Measurements from ENCODE around the gene SNX17. TPM values are rescaled to one million over a fixed set of nuclear protein-coding genes. Genes with fewer than 3 reads are reported as not detected.

Gene SNX17
- total RNA-seq, 6 experiments from 2014 or later = 140 to 160 (median 150) TPM

GRCh38 chr2:27409321-27410073 is 39.1 kb downstream of the SNX17 start, which contains the start of gene PPM1G:
Gene PPM1G, minus strand, starts transcription at chr2:27409591. Its CDS starts 169 bp downstream, at chr2:27409422.
- Mint-ChIP-seq H3K27me3 (ENCODE audit: insufficient read depth) (no peaks in the 10 kb centered on the region; the same call in 1 of the 2 replicates), H3K36me3 (ENCODE audit: low read depth) (peaks cover 10% of the 10 kb centered on the region), H3K9me3 (peaks cover 4% of the 10 kb centered on the region), H3K27ac (peak within 1 kb of the TSS; percentile 89), H3K4me3 (peak within 1 kb of the TSS; percentile 90), H3K4me1 (ENCODE audit: low read depth) (peaks cover 30% of the 10 kb centered on the region)
- TF ChIP-seq CTCF (IDR thresholded peaks at IDR 0.05) = no peak; the same call in 1 of the 2 replicates
- DNase-seq = peak; percentile 87

GRCh38 chr2:27412419-27413152 is 42.2 kb downstream of the SNX17 start:
- H3K4me1 Mint-ChIP-seq (ENCODE audit: low read depth) = peaks cover 16% of the 10 kb centered on the region
- no peaks in the 10 kb centered on the region; the same call in 1 of the 2 replicates for H3K27me3 Mint-ChIP-seq (ENCODE audit: insufficient read depth)
- H3K4me3 Mint-ChIP-seq = no peak overlapping the region
- DNase-seq = no peak
- no peak overlapping the region for H3K27ac Mint-ChIP-seq
- peaks cover 4% of the 10 kb centered on the region for H3K9me3 Mint-ChIP-seq
- TF ChIP-seq CTCF (IDR thresholded peaks at IDR 0.05) = no peak
- H3K36me3 Mint-ChIP-seq (ENCODE audit: low read depth) = peaks cover 5% of the 10 kb centered on the region

GRCh38 chr2:27416151-27416550 is 45.7 kb downstream of the SNX17 start:
- TF ChIP-seq CTCF (IDR thresholded peaks at IDR 0.05) = no peak
- Mint-ChIP-seq H3K27ac (no peak overlapping the region), H3K4me1 (ENCODE audit: low read depth) (no peaks in the 10 kb centered on the region), H3K27me3 (ENCODE audit: insufficient read depth) (no peaks in the 10 kb centered on the region; the same call in 1 of the 2 replicates), H3K36me3 (ENCODE audit: low read depth) (no peaks in the 10 kb centered on the region), H3K9me3 (no peaks in the 10 kb centered on the region; the same call in 1 of the 2 replicates), H3K4me3 (no peak overlapping the region)
- DNase-seq = no peak

- DNase-seq = no peak
- Mint-ChIP-seq H3K27me3 (ENCODE audit: insufficient read depth) (0 out of 2 replicates have a peak, but pooled peaks cover 3% of the 10 kb centered on the region), H3K4me1 (ENCODE audit: low read depth) (no peaks in the 10 kb centered on the region), H3K4me3 (no peak overlapping the region), H3K36me3 (ENCODE audit: low read depth) (no peaks in the 10 kb centered on the region), H3K27ac (no peak overlapping the region), H3K9me3 (no peaks in the 10 kb centered on the region)
- TF ChIP-seq CTCF (IDR thresholded peaks at IDR 0.05) = no peak
Measured at GRCh38 chr2:27420996-27421395, 50.6 kb downstream of the SNX17 start.

- no peaks in the 10 kb centered on the region for H3K4me1 Mint-ChIP-seq (ENCODE audit: low read depth)
- TF ChIP-seq CTCF (IDR thresholded peaks at IDR 0.05) = no peak
- 0 out of 2 replicates have a peak, but pooled peaks cover 3% of the 10 kb centered on the region for H3K27me3 Mint-ChIP-seq (ENCODE audit: insufficient read depth)
- H3K4me3 Mint-ChIP-seq = no peak overlapping the region
- no peak overlapping the region for H3K27ac Mint-ChIP-seq
- no peak for DNase-seq
- H3K36me3 Mint-ChIP-seq (ENCODE audit: low read depth) = no peaks in the 10 kb centered on the region
- H3K9me3 Mint-ChIP-seq = no peaks in the 10 kb centered on the region
Measured at GRCh38 chr2:27421660-27422250, 51.3 kb downstream of the SNX17 start.

Data from HFFc6 (cell line).